HG02885 (cell line): Measurements from ENCODE around the gene PER2.

Experiments
- ATAC-seq: cut with Tn5 transposase; IDR thresholded peaks from one replicate; pipeline ENCODE4 v1.9.1; 2021; ENCODE audit warnings: mild to moderate bottlenecking; ENCODE audit not compliant: unreplicated experiment, poor library complexity

Gene PER2

GRCh38 chr2:238271061-238271554 is 17.3 kb downstream of the PER2 start:
- no peak for ATAC-seq

- ATAC-seq = no peak
These were observed 17.8 kb downstream of the PER2 start for GRCh38 chr2:238270606-238271005.

GRCh38 chr2:238269741-238270140 is 18.7 kb downstream of the PER2 start:
- no peak for ATAC-seq

- no peak for ATAC-seq
These were observed 20.3 kb downstream of the PER2 start for GRCh38 chr2:238267884-238268680.

GRCh38 chr2:238267341-238267710 is 21.1 kb downstream of the PER2 start:
- ATAC-seq = no peak

- no peak for ATAC-seq
These were observed 22.8 kb downstream of the PER2 start for GRCh38 chr2:238265605-238266004.

GRCh38 chr2:238264072-238264460 is 24.3 kb downstream of the PER2 start:
- no peak for ATAC-seq

- ATAC-seq = peak; percentile 42
These were observed 25.0 kb downstream of the PER2 start for GRCh38 chr2:238263204-238264071.

- no peak for ATAC-seq
These were observed 25.8 kb downstream of the PER2 start for GRCh38 chr2:238262496-238263122.

GRCh38 chr2:238261718-238262375 is 26.6 kb downstream of the PER2 start:
- ATAC-seq = no peak

GRCh38 chr2:238260883-238261282 is 27.5 kb downstream of the PER2 start:
- ATAC-seq = no peak

- no peak for ATAC-seq
These were observed 29.1 kb downstream of the PER2 start for GRCh38 chr2:238259061-238260020.

- no peak for ATAC-seq
These were observed 30.4 kb downstream of the PER2 start for GRCh38 chr2:238257786-238258700.

GRCh38 chr2:238256594-238257104 is 31.8 kb downstream of the PER2 start:
- no peak for ATAC-seq

- ATAC-seq = no peak
These were observed 32.3 kb downstream of the PER2 start for GRCh38 chr2:238256111-238256510.

- ATAC-seq = no peak
These were observed 32.8 kb downstream of the PER2 start for GRCh38 chr2:238255636-238256035.

- ATAC-seq = no peak
These were observed 33.3 kb downstream of the PER2 start for GRCh38 chr2:238255151-238255551.

GRCh38 chr2:238254095-238254723 is 34.2 kb downstream of the PER2 start:
- ATAC-seq = no peak
